22Rv1 (cell line): Measurements from ENCODE around the gene CEP131.

Experiments
- H3K27ac ChIP-seq: fragments of 450-650 bp; 2 replicates; pipeline ENCODE4 v1.5.1; 2017
- CTCF ChIP-seq: fragments of 450-650 bp; IDR thresholded peaks from 2 replicates; pipeline ENCODE4 v1.5.1; 2017; ENCODE audit warnings: mild to moderate bottlenecking
- ZFX ChIP-seq: fragments of 450-650 bp; IDR thresholded peaks from 2 replicates; pipeline ENCODE4 v1.6.1; 2017; ENCODE audit warnings: antibody characterized with exemption, borderline replicate concordance

CEP131 gene

GRCh38 chr17:81210466-81210865, 12.3 kb downstream of the CEP131 start:
- no peak for TF ChIP-seq ZFX
- TF ChIP-seq CTCF: no peak

GRCh38 chr17:81209141-81209540, 13.6 kb downstream of the CEP131 start:
- H3K27ac ChIP-seq: no peak overlapping the region
- TF ChIP-seq ZFX: no peak
- no peak for TF ChIP-seq CTCF

More at GRCh38 chr17:81210466-81210865, 12.3 kb downstream of the CEP131 start:
- H3K27ac ChIP-seq: no peak overlapping the region

- TF ChIP-seq ZFX (no peak), CTCF (no peak)
- H3K27ac ChIP-seq: no peak overlapping the region
These were observed 14.1 kb downstream of the CEP131 start for GRCh38 chr17:81208651-81209050.

- no peak overlapping the region for H3K27ac ChIP-seq
- TF ChIP-seq CTCF: no peak
- TF ChIP-seq ZFX: no peak
These were observed 14.9 kb downstream of the CEP131 start for GRCh38 chr17:81207610-81208581.

GRCh38 chr17:81206657-81207056, 16.1 kb downstream of the CEP131 start:
- H3K27ac ChIP-seq: no peak overlapping the region
- TF ChIP-seq ZFX (no peak), CTCF (no peak)

GRCh38 chr17:81206166-81206565, 16.6 kb downstream of the CEP131 start:
- no peak for TF ChIP-seq CTCF
- no peak for TF ChIP-seq ZFX

GRCh38 chr17:81204578-81204977, 18.2 kb downstream of the CEP131 start:
- TF ChIP-seq CTCF (no peak), ZFX (no peak)
- no peak overlapping the region for H3K27ac ChIP-seq

More at GRCh38 chr17:81206166-81206565, 16.6 kb downstream of the CEP131 start:
- H3K27ac ChIP-seq: no peak overlapping the region
